ENCODE data around the gene CFTR. TPM values are rescaled to one million over a fixed set of nuclear protein-coding genes. Genes with fewer than 3 reads are reported as not detected.

CFTR gene
- total RNA-seq, 4 donors from 2014 or later: 43.0 to 176 (median 76.6) TPM

GRCh38 chr7:117640465-117640864 lies 160.6 kb downstream of the CFTR start:
- no peak for TF ChIP-seq EP300 (IDR thresholded peaks at IDR 0.05; ENCODE audit: low read depth)
- no peak for TF ChIP-seq POLR2AphosphoS5 (IDR thresholded peaks at IDR 0.05)
- no peak for TF ChIP-seq POLR2A (IDR thresholded peaks at IDR 0.05)
- TF ChIP-seq, protein P1, sequence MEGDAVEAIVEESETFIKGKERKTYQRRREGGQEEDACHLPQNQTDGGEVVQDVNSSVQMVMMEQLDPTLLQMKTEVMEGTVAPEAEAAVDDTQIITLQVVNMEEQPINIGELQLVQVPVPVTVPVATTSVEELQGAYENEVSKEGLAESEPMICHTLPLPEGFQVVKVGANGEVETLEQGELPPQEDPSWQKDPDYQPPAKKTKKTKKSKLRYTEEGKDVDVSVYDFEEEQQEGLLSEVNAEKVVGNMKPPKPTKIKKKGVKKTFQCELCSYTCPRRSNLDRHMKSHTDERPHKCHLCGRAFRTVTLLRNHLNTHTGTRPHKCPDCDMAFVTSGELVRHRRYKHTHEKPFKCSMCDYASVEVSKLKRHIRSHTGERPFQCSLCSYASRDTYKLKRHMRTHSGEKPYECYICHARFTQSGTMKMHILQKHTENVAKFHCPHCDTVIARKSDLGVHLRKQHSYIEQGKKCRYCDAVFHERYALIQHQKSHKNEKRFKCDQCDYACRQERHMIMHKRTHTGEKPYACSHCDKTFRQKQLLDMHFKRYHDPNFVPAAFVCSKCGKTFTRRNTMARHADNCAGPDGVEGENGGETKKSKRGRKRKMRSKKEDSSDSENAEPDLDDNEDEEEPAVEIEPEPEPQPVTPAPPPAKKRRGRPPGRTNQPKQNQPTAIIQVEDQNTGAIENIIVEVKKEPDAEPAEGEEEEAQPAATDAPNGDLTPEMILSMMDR (IDR thresholded peaks at IDR 0.05): no peak
- no peak overlapping the region for H3K27ac ChIP-seq
- no peak for DNase-seq
- H3K4me3 ChIP-seq: no peak overlapping the region
- no peaks in the 10 kb centered on the region for H3K4me1 ChIP-seq
- in situ Hi-C loops (cut with MboI; ENCODE audit: low pct_ligation_motif_present in 1 of 4, low pct_unique_long_range_greater_than_20kb in 1 of 4, low sequenced_read_pairs in 3 of 4) (no loop called here), intact Hi-C loops (cut with DNase I; ENCODE audit: low total_unique reads) (no loop called here)
- no peaks in the 10 kb centered on the region for H3K9me3 ChIP-seq
- no peaks in the 10 kb centered on the region for H3K36me3 ChIP-seq
- H3K27me3 ChIP-seq: no peaks in the 10 kb centered on the region

- TF ChIP-seq POLR2A (IDR thresholded peaks at IDR 0.05) (no peak), EP300 (IDR thresholded peaks at IDR 0.05; ENCODE audit: low read depth) (no peak)
- TF ChIP-seq, protein P1 (IDR thresholded peaks at IDR 0.05): no peak
- no peaks in the 10 kb centered on the region for H3K27me3 ChIP-seq
- intact Hi-C loops (cut with DNase I; ENCODE audit: low total_unique reads): no loop called here
- in situ Hi-C loops (cut with MboI; ENCODE audit: low pct_ligation_motif_present in 1 of 4, low pct_unique_long_range_greater_than_20kb in 1 of 4, low sequenced_read_pairs in 3 of 4): no loop called here
- no peak overlapping the region for H3K27ac ChIP-seq
- no peak for DNase-seq
- no peak overlapping the region for H3K4me3 ChIP-seq
- H3K36me3 ChIP-seq: no peaks in the 10 kb centered on the region
- no peaks in the 10 kb centered on the region for H3K4me1 ChIP-seq
- H3K9me3 ChIP-seq: no peaks in the 10 kb centered on the region
Measured at GRCh38 chr7:117645481-117646165, 165.8 kb downstream of the CFTR start.

GRCh38 chr7:117648203-117648866 lies 168.5 kb downstream of the CFTR start:
- no peaks in the 10 kb centered on the region for H3K4me1 ChIP-seq
- WGBS, 2 donors (ENCODE audit: low coverage in 1 of 2): 77 to 86% methylated on average over 5 of the region's 5 CpGs
- in situ Hi-C loops (cut with MboI; ENCODE audit: low pct_ligation_motif_present in 1 of 4, low pct_unique_long_range_greater_than_20kb in 1 of 4, low sequenced_read_pairs in 3 of 4): no loop called here
- no peak overlapping the region for H3K4me3 ChIP-seq
- TF ChIP-seq POLR2A (IDR thresholded peaks at IDR 0.05): no peak
- TF ChIP-seq EP300 (IDR thresholded peaks at IDR 0.05; ENCODE audit: low read depth): no peak
- TF ChIP-seq POLR2AphosphoS5 (IDR thresholded peaks at IDR 0.05): no peak
- TF ChIP-seq, protein P1 (IDR thresholded peaks at IDR 0.05): no peak
- H3K36me3 ChIP-seq: no peaks in the 10 kb centered on the region
- no peak for DNase-seq
- no peaks in the 10 kb centered on the region for H3K9me3 ChIP-seq
- no peaks in the 10 kb centered on the region for H3K27me3 ChIP-seq
- intact Hi-C loops (cut with DNase I; ENCODE audit: low total_unique reads): no loop called here
- no peak overlapping the region for H3K27ac ChIP-seq

GRCh38 chr7:117652943-117653680 lies 173.3 kb downstream of the CFTR start:
- Histone ChIP-seq H3K27ac (peak overlapping the region in 1 of 4 donors; percentile 65), H3K27me3 (no peaks in the 10 kb centered on the region), H3K4me3 (no peak overlapping the region), H3K36me3 (no peaks in the 10 kb centered on the region), H3K4me1 (peaks cover 0 to 22% (median 9%) of the 10 kb centered on the region in 4 donors), H3K9me3 (no peaks in the 10 kb centered on the region)
- in situ Hi-C loops (cut with MboI; ENCODE audit: low pct_ligation_motif_present in 1 of 4, low pct_unique_long_range_greater_than_20kb in 1 of 4, low sequenced_read_pairs in 3 of 4): no loop called here
- intact Hi-C loops (cut with DNase I; ENCODE audit: low total_unique reads): no loop called here
- 71 to 85% methylated on average over 4 of the region's 4 CpGs for WGBS, 2 donors (ENCODE audit: low coverage in 1 of 2)
- DNase-seq: no peak
- TF ChIP-seq EP300 (IDR thresholded peaks at IDR 0.05; ENCODE audit: low read depth): no peak
- TF ChIP-seq POLR2A (IDR thresholded peaks at IDR 0.05): no peak
- TF ChIP-seq, protein P1 (IDR thresholded peaks at IDR 0.05): no peak
- no peak for TF ChIP-seq POLR2AphosphoS5 (IDR thresholded peaks at IDR 0.05)

Data from transverse colon (tissue), 4 donors.